Hepatocyte (in vitro differentiated cells): Measurements from ENCODE around the gene ACTR1A. TPM values are rescaled to one million over a fixed set of nuclear protein-coding genes. Genes with fewer than 3 reads are reported as not detected.

Experiments
- DNase-seq: peaks from one replicate; pipeline ENCODE4 v3.0.0-alpha.2; 2016; ENCODE audit warnings: low spot score
- H2AFZ ChIP-seq: fragments of 200-600 bp; sonication (generic); 2 replicates; pipeline ENCODE4 v1.6.0; 2016; ENCODE audit warnings: antibody characterized with exemption, mild to moderate bottlenecking
- H3K27ac ChIP-seq: fragments of 200-600 bp; sonication (generic); 2 replicates; pipeline ENCODE4 v1.5.1; 2016; ENCODE audit warnings: mild to moderate bottlenecking
- H3K27me3 ChIP-seq: fragments of 200-600 bp; sonication (generic); 2 replicates; pipeline ENCODE4 v1.6.1; 2016
- H3K36me3 ChIP-seq: fragments of 200-600 bp; sonication (generic); replicated peaks from 2 replicates; pipeline ENCODE4 v1.5.1; 2016; ENCODE audit warnings: low read depth; ENCODE audit not compliant: insufficient read depth
- H3K4me1 ChIP-seq: fragments of 200-600 bp; sonication (generic); 2 replicates; pipeline ENCODE4 v1.5.1; 2016; ENCODE audit warnings: mild to moderate bottlenecking, moderate library complexity; ENCODE audit not compliant: insufficient read depth
- H3K4me2 ChIP-seq: fragments of 200-600 bp; sonication (generic); 2 replicates; pipeline ENCODE4 v1.6.0; 2016
- H3K4me3 ChIP-seq: fragments of 200-600 bp; sonication (generic); 2 replicates; pipeline ENCODE4 v1.5.1; 2016; ENCODE audit warnings: mild to moderate bottlenecking
- H3K79me2 ChIP-seq: fragments of 200-600 bp; sonication (generic); 2 replicates; pipeline ENCODE4 v1.6.0; 2017; ENCODE audit warnings: mild to moderate bottlenecking
- H3K9me2 ChIP-seq: fragments of 200-600 bp; sonication (generic); replicated peaks from 2 replicates; pipeline ENCODE4 v1.6.0; 2017; ENCODE audit warnings: mild to moderate bottlenecking; ENCODE audit not compliant: insufficient read depth
- H3K9me3 ChIP-seq: fragments of 200-600 bp; sonication (generic); 2 replicates; pipeline ENCODE4 v1.5.1; 2016; ENCODE audit warnings: low read depth, mild to moderate bottlenecking
- H4K20me1 ChIP-seq: fragments of 200-600 bp; sonication (generic); 2 replicates; pipeline ENCODE4 v1.6.0; 2016; ENCODE audit warnings: mild to moderate bottlenecking; ENCODE audit not compliant: insufficient read depth, poor library complexity, severe bottlenecking
- CTCF ChIP-seq: fragments of 200-600 bp; sonication (generic); IDR thresholded peaks from 2 replicates; pipeline ENCODE4 v1.5.1; 2016; ENCODE audit warnings: antibody characterized with exemption, mild to moderate bottlenecking; ENCODE audit not compliant: poor library complexity
- EZH2 ChIP-seq: fragments of 200-600 bp; sonication (generic); IDR thresholded peaks from 2 replicates; pipeline ENCODE4 v1.6.1; 2016; ENCODE audit warnings: antibody characterized with exemption, mild to moderate bottlenecking, borderline replicate concordance
- EZH2phosphoT487 ChIP-seq: fragments of 200-600 bp; sonication (generic); IDR thresholded peaks from one replicate; pipeline ENCODE4 v1.6.1; 2018; ENCODE audit warnings: antibody characterized with exemption, mild to moderate bottlenecking, low read depth, moderate library complexity; ENCODE audit not compliant: unreplicated experiment, severe bottlenecking
- WGBS: methylation state at CpG from one replicate; pipeline ENCODE4 v1.1.6; 2016; ENCODE audit warnings: low lambda C conversion rate; ENCODE audit errors: missing lambda C conversion rate; 5-methylcytosine and 5-hydroxymethylcytosine counted together
- polyA plus RNA-seq: library from polyadenylated mRNA; unstranded; fragments of >200 nt; fragmentation: Nextera tagmentation; extraction: Ambion mirVana; gene quantifications from 2 replicates; pipeline ENCODE4 v1.2.1, GENCODE V29; 2016
- total RNA-seq: library from RNA; depleted of rRNA; stranded (reverse); fragments of >200 nt; gene quantifications from 2 replicates; pipeline ENCODE4 v1.2.3, GENCODE V29; 2014

The ACTR1A gene
- total RNA-seq (84.1 and 90.7 TPM in 2 replicates), polyA plus RNA-seq (80.5 and 86.7 TPM in 2 replicates)

GRCh38 chr10:102502337-102503151 is at the start of gene ACTR1A:
ACTR1A (minus strand) TSS chr10:102502712; CDS start chr10:102502647, 65 bp downstream.
- Histone ChIP-seq H3K9me3 (no peaks in the 10 kb centered on the region), H3K4me3 (peak within 1 kb of the TSS; percentile 41), H3K27me3 (no peaks in the 10 kb centered on the region), H3K4me1 (peaks cover 17% of the 10 kb centered on the region), H3K4me2 (peak within 1 kb of the TSS; percentile 79), H3K36me3 (no peaks in the 10 kb centered on the region), H4K20me1 (peaks cover 62% of the 10 kb centered on the region), H3K9me2 (no peaks in the 10 kb centered on the region), H3K27ac (peak within 1 kb of the TSS; percentile 56), H3K79me2 (peaks cover 70% of the 10 kb centered on the region), H2AFZ (peak within 1 kb of the TSS; percentile 62)
- DNase-seq: peak; percentile 98
- TF ChIP-seq EZH2: no peak
- no peak for TF ChIP-seq CTCF
- TF ChIP-seq EZH2phosphoT487: no peak
- under 1% methylated on average over 42 of the region's 42 CpGs for WGBS

GRCh38 chr10:102550636-102551210 is 48.2 kb upstream of the ACTR1A start:
- H3K4me3 ChIP-seq: no peak overlapping the region
- peaks cover 27% of the 10 kb centered on the region for H3K79me2 ChIP-seq
- H3K27me3 ChIP-seq: no peaks in the 10 kb centered on the region
- DNase-seq: no peak
- no peak overlapping the region for H2AFZ ChIP-seq
- no peaks in the 10 kb centered on the region for H3K9me2 ChIP-seq
- H4K20me1 ChIP-seq: no peaks in the 10 kb centered on the region
- no peak overlapping the region for H3K4me2 ChIP-seq
- no peaks in the 10 kb centered on the region for H3K36me3 ChIP-seq
- H3K4me1 ChIP-seq: peaks cover 6% of the 10 kb centered on the region
- H3K9me3 ChIP-seq: no peaks in the 10 kb centered on the region
- TF ChIP-seq CTCF: no peak
- TF ChIP-seq EZH2phosphoT487: no peak
- TF ChIP-seq EZH2: no peak
- 98% methylated on average over 9 of the region's 9 CpGs for WGBS
- no peak overlapping the region for H3K27ac ChIP-seq

- WGBS: 97% methylated on average over 1 of the region's 1 CpG
- no peaks in the 10 kb centered on the region for H3K36me3 ChIP-seq
Measured at GRCh38 chr10:102549549-102549948, 47.0 kb upstream of the ACTR1A start.

More at GRCh38 chr10:102549549-102549948, 47.0 kb upstream of the ACTR1A start:
- Histone ChIP-seq H3K9me2 (no peaks in the 10 kb centered on the region), H2AFZ (no peak overlapping the region), H3K27ac (no peak overlapping the region), H4K20me1 (no peaks in the 10 kb centered on the region), H3K4me1 (peaks cover 7% of the 10 kb centered on the region), H3K4me2 (no peak overlapping the region), H3K9me3 (no peaks in the 10 kb centered on the region), H3K27me3 (no peaks in the 10 kb centered on the region), H3K79me2 (peaks cover 31% of the 10 kb centered on the region), H3K4me3 (no peak overlapping the region)
- TF ChIP-seq CTCF: no peak
- no peak for TF ChIP-seq EZH2
- no peak for TF ChIP-seq EZH2phosphoT487
- no peak for DNase-seq
